SU-DHL-6 (cell line): ENCODE measurements around the gene SPDEF.

Experiments used
- H2AFZ ChIP-seq: fragments of 200-600 bp; sonication (generic); 2 replicates; pipeline ENCODE4 v1.6.1; 2014; ENCODE audit warnings: low read depth, mild to moderate bottlenecking, moderate library complexity, mixed read lengths, antibody characterized with exemption, low read length; ENCODE audit not compliant: severe bottlenecking
- H3F3A ChIP-seq: fragments of 200-600 bp; shearing (Covaris generic); 2 replicates; pipeline ENCODE4 v1.6.0; 2016; ENCODE audit warnings: antibody characterized with exemption, mild to moderate bottlenecking; ENCODE audit not compliant: insufficient read depth
- H3K27ac ChIP-seq: fragments of 200-600 bp; sonication (generic); 2 replicates; pipeline ENCODE4 v1.5.1; 2016; ENCODE audit warnings: low read depth, mild to moderate bottlenecking, low read length, moderate library complexity, mixed read lengths
- H3K27me3 ChIP-seq: fragments of 200-600 bp; sonication (generic), shearing (Covaris generic); 2 replicates; pipeline ENCODE4 v1.6.0; 2014; ENCODE audit warnings: mild to moderate bottlenecking, low read length
- H3K36me3 ChIP-seq: fragments of 200-600 bp; sonication (generic); 2 replicates; pipeline ENCODE4 v1.6.1; 2014; ENCODE audit warnings: mild to moderate bottlenecking, low read length, mixed read lengths
- H3K4me2 ChIP-seq: fragments of 300-600, 200-600 bp; shearing (Covaris generic), sonication (generic); 2 replicates; pipeline ENCODE4 v1.6.0; 2014; ENCODE audit warnings: low read length, low read depth, mild to moderate bottlenecking; ENCODE audit not compliant: poor library complexity, severe bottlenecking
- H3K4me3 ChIP-seq: fragments of 200-600 bp; sonication (generic); 2 replicates; pipeline ENCODE4 v1.5.1; 2014; ENCODE audit warnings: antibody characterized with exemption, low read length, mild to moderate bottlenecking, mixed read lengths; ENCODE audit not compliant: insufficient read depth, poor library complexity, severe bottlenecking
- H3K79me2 ChIP-seq: fragments of 200-600 bp; sonication (generic); 2 replicates; pipeline ENCODE4 v1.6.1; 2014; ENCODE audit warnings: mild to moderate bottlenecking, low read length, moderate library complexity; ENCODE audit not compliant: insufficient read depth
- H3K9ac ChIP-seq: fragments of 200-600 bp; sonication (generic); 2 replicates; pipeline ENCODE4 v1.7.0; 2014; ENCODE audit warnings: mild to moderate bottlenecking, low read length
- H3K9me2 ChIP-seq: fragments of 200-600 bp; sonication (generic); replicated peaks from 2 replicates; pipeline ENCODE4 v1.6.1; 2014; ENCODE audit warnings: low read length; ENCODE audit not compliant: insufficient read depth
- H3K9me3 ChIP-seq: fragments of 200-600 bp; sonication (generic); 2 replicates; pipeline ENCODE4 v1.6.1; 2014; ENCODE audit warnings: low read length, mixed read lengths; ENCODE audit not compliant: insufficient read depth
- H4K20me1 ChIP-seq: fragments of 200-600 bp; sonication (generic); 2 replicates; pipeline ENCODE4 v1.6.1; 2014; ENCODE audit warnings: low read depth, mild to moderate bottlenecking, antibody characterized with exemption, low read length, moderate library complexity, mixed read lengths
- EZH2phosphoT487 ChIP-seq: fragments of 200-600 bp; sonication (generic), shearing (Covaris generic); conservative IDR thresholded peaks from 2 replicates; pipeline ENCODE4 v1.6.1; 2018; ENCODE audit warnings: mild to moderate bottlenecking, antibody characterized with exemption, low read length, moderate library complexity, mixed read lengths
- TF ChIP-seq, protein P1 (sequence below): fragments of 200-600 bp; sonication (generic); IDR thresholded peaks from one replicate; pipeline ENCODE4 v1.5.1; 2017; ENCODE audit warnings: antibody characterized with exemption, mild to moderate bottlenecking, low read length, moderate library complexity; ENCODE audit not compliant: insufficient read depth, poor library complexity, severe bottlenecking

The SPDEF gene

DNA sequence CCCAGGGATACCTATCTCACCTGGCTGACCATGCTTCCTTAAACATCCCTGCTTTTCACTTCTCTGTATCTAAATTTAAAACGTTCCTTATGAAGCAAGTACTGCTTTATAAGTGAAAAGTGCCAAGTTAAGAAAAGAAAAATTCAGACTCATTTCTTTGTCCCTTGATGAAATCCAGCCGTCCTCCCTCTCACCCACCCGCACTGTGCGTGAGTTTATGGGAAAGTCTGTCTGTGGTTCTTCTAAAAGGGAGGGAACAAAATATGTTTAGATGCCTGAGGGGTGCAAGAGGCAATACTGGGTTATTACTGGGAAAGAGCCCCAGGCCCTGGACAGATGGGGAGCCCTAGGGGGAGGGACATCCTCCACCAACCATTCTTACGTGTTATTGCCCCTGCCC is 31.2 kb downstream of the SPDEF start:
- Histone ChIP-seq H3K79me2 (no peaks in the 10 kb centered on the region), H2AFZ (no peak overlapping the region), H3K9ac (no peak overlapping the region), H3K9me2 (no peaks in the 10 kb centered on the region), H3K9me3 (no peaks in the 10 kb centered on the region), H3K36me3 (no peaks in the 10 kb centered on the region), H4K20me1 (no peaks in the 10 kb centered on the region), H3K27me3 (no peaks in the 10 kb centered on the region), H3K4me3 (no peak overlapping the region), H3F3A (no peaks in the 10 kb centered on the region), H3K27ac (no peak overlapping the region), H3K4me2 (no peak overlapping the region)
- TF ChIP-seq EZH2phosphoT487, result no peak
- TF ChIP-seq, protein P1, sequence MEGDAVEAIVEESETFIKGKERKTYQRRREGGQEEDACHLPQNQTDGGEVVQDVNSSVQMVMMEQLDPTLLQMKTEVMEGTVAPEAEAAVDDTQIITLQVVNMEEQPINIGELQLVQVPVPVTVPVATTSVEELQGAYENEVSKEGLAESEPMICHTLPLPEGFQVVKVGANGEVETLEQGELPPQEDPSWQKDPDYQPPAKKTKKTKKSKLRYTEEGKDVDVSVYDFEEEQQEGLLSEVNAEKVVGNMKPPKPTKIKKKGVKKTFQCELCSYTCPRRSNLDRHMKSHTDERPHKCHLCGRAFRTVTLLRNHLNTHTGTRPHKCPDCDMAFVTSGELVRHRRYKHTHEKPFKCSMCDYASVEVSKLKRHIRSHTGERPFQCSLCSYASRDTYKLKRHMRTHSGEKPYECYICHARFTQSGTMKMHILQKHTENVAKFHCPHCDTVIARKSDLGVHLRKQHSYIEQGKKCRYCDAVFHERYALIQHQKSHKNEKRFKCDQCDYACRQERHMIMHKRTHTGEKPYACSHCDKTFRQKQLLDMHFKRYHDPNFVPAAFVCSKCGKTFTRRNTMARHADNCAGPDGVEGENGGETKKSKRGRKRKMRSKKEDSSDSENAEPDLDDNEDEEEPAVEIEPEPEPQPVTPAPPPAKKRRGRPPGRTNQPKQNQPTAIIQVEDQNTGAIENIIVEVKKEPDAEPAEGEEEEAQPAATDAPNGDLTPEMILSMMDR, result no peak

DNA sequence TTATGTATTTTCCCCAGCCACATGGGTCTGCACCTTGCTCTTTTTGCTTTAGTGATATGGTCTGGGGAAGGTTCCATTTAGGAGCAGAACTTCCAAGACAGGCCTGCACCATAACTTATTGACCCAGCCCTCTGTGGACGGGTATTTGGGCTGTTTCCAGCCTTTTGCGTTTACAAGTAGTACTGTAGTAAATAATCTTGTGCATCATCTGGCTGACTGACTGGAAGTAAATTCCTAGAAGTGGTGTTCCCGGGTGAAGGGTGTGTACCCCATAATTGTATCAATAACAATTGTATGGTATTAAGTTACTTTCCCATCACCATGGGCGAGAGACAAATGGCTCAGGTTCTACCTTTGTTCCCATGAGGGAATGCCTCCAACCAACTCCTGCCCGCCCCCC is 31.6 kb downstream of the SPDEF start:
- no peak overlapping the region for H3K4me3 ChIP-seq
- H3K9ac ChIP-seq, result no peak overlapping the region
- H3K9me2 ChIP-seq, result no peaks in the 10 kb centered on the region
- H3K79me2 ChIP-seq, result no peaks in the 10 kb centered on the region
- H3K36me3 ChIP-seq, result no peaks in the 10 kb centered on the region
- H3F3A ChIP-seq, result no peaks in the 10 kb centered on the region
- TF ChIP-seq EZH2phosphoT487, result no peak
- TF ChIP-seq, protein P1, result no peak
- H4K20me1 ChIP-seq, result no peaks in the 10 kb centered on the region
- no peaks in the 10 kb centered on the region for H3K9me3 ChIP-seq
- H3K27me3 ChIP-seq, result no peaks in the 10 kb centered on the region
- no peak overlapping the region for H3K4me2 ChIP-seq
- no peak overlapping the region for H3K27ac ChIP-seq
- H2AFZ ChIP-seq, result no peak overlapping the region

DNA sequence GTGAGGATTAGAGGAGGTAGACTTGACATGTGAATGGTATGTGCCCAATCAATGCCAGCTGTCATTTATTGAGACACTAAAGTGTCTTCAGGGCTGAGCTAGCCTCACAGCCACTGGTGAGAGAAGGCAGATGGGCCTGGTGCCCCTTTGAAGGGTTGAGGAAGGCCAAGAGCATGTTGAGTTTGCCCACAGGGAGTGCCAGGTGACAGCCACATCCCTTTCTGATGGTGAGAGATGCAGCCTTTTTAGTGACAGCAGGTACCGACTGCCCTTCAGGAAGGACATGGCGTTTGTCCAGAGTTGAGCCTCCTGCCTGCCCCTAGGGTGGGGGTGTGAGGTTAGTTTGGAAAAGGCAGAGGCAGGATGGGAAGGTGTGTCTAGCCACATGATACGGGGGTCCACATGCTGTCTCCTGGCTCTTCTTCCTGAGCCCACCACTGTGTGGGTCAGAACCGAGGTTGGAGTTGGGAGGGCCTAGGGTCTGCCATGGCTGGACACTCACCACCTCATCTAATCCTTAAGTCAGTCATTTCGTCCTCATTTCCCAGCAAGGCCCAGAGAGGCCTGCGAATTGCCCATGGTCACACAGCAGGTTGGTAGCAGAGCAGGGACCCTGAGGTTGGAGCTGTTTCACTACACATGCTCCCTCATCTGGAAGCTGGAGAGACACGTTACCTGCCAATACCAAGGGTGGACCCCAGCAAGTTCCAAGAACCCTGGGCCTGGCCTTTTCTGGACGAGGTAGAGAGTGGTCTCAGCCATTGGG is 32.5 kb downstream of the SPDEF start:
- no peak for TF ChIP-seq EZH2phosphoT487
- TF ChIP-seq, protein P1, result no peak
- no peak overlapping the region for H3K27ac ChIP-seq
- no peaks in the 10 kb centered on the region for H3K36me3 ChIP-seq
- H4K20me1 ChIP-seq, result no peaks in the 10 kb centered on the region
- H3K9me2 ChIP-seq, result no peaks in the 10 kb centered on the region
- no peak overlapping the region for H3K4me3 ChIP-seq
- no peaks in the 10 kb centered on the region for H3K79me2 ChIP-seq
- H3K27me3 ChIP-seq, result no peaks in the 10 kb centered on the region
- H3K4me2 ChIP-seq, result no peak overlapping the region
- no peaks in the 10 kb centered on the region for H3K9me3 ChIP-seq
- H2AFZ ChIP-seq, result no peak overlapping the region
- H3K9ac ChIP-seq, result no peak overlapping the region
- H3F3A ChIP-seq, result no peaks in the 10 kb centered on the region
